HepG2 (cell line): ENCODE measurements around the gene RPS23. TPM values are rescaled to one million over a fixed set of nuclear protein-coding genes. Genes with fewer than 3 reads are reported as not detected.

Source experiments
- ATAC-seq: fragments of 200-7000 bp; cut with Tn5 transposase; 3 replicates; pipeline ENCODE4 v1.9.1; 2020; ENCODE audit warnings: mild to moderate bottlenecking, moderate library complexity
- BruUV-seq: library from RNA; stranded (reverse); fragments of 400-500 nt; replicated peaks from 2 replicates; lab custom pipeline; 2021; lab: Mats Ljungman, UMichigan
- CTCF ChIA-PET: fragments of 300-600 bp; formaldehyde crosslinking; extraction: SDS; loops from one replicate; lab custom pipeline; 2021; ENCODE audit warnings: low total read pairs, inconsistent platforms, low intra/inter-chr PET ratio; lab: Yijun Ruan, JAX
- POLR2A ChIA-PET: fragments of 350-600 bp; sonication (Branson Sonifier 250); formaldehyde crosslinking; loops from one replicate; lab custom pipeline; 2020; ENCODE audit warnings: antibody characterized with exemption, inconsistent platforms; lab: Yijun Ruan, JAX
- DNase-seq: peaks from one replicate; pipeline ENCODE4 v3.0.0-alpha.2; 2015; ENCODE audit warnings: low spot score
- FAIRE-seq: peaks from 3 replicates; lab custom pipeline; 2011; peaks lifted over from hg19 to GRCh38; lab: Jason Lieb, UNC
- H2AFZ ChIP-seq: one replicate; pipeline ENCODE4 v1.6.1; 2011; ENCODE audit warnings: low read length, inconsistent platforms
- H3K27ac ChIP-seq: fragments of 300-600 bp; 3 replicates; pipeline ENCODE4 v1.8.0; 2011; ENCODE audit warnings: mixed run types, mild to moderate bottlenecking, mixed read lengths, low read length, inconsistent platforms; ENCODE audit not compliant: insufficient read depth; ENCODE audit errors: extremely low read length
- H3K27me3 ChIP-seq, 2 experiments: fragments of 200-600 bp in 1 of 2; 2 replicates in 1 of 2; 3 replicates in 1 of 2; pipeline versions ENCODE4 v1.6.0 to v1.8.0; 2011; ENCODE audit warnings: low read length in 2 of 2, mild to moderate bottlenecking in 2 of 2, moderate library complexity in 2 of 2, inconsistent platforms in 1 of 2; ENCODE audit not compliant: insufficient read depth in 2 of 2, control insufficient read depth in 1 of 2
- H3K36me3 ChIP-seq, 2 experiments: fragments of 200-600 bp in 1 of 2; replicated peaks in 1 of 2; 2 replicates in 1 of 2; 3 replicates in 1 of 2; pipeline versions ENCODE4 v1.5.1 to v1.8.0; 2011; ENCODE audit warnings: low read length in 2 of 2, inconsistent platforms in 1 of 2; ENCODE audit not compliant: insufficient read depth in 2 of 2, control insufficient read depth in 1 of 2
- H3K4me1 ChIP-seq: 2 replicates; pipeline ENCODE4 v1.5.1; 2012; ENCODE audit warnings: low read length, inconsistent platforms; ENCODE audit not compliant: insufficient read depth
- H3K4me2 ChIP-seq: 2 replicates; pipeline ENCODE4 v1.6.0; 2011; ENCODE audit warnings: low read depth, low read length, inconsistent platforms
- H3K4me3 ChIP-seq, 3 experiments: fragments of 200-600 bp in 1 of 3; sonication (generic), shearing (Covaris generic) in 1 of 3; replicated peaks in 1 of 3; 2 replicates each; pipeline ENCODE4 v1.5.1; 2011 to 2016; ENCODE audit warnings: low read length in 3 of 3, inconsistent platforms in 2 of 3, low read depth in 2 of 3, mild to moderate bottlenecking in 2 of 3, control low read depth in 1 of 3, mixed read lengths in 1 of 3; ENCODE audit not compliant: insufficient read depth in 1 of 3
- H3K79me2 ChIP-seq: one replicate; pipeline ENCODE4 v1.6.1; 2011; ENCODE audit warnings: low read length, inconsistent platforms; ENCODE audit not compliant: insufficient read depth
- H3K9ac ChIP-seq: 2 replicates; pipeline ENCODE4 v1.6.0; 2011; ENCODE audit warnings: mild to moderate bottlenecking, low read depth, low read length, inconsistent platforms; ENCODE audit not compliant: insufficient read depth
- H3K9me3 ChIP-seq: 2 replicates; pipeline ENCODE4 v1.5.1; 2012; ENCODE audit warnings: mild to moderate bottlenecking, low read length
- H4K20me1 ChIP-seq: 2 replicates; pipeline ENCODE4 v1.6.0; 2011; ENCODE audit warnings: inconsistent platforms, mild to moderate bottlenecking, low read length, moderate library complexity; ENCODE audit not compliant: insufficient read depth
- CAMTA2 ChIP-seq: sonication (generic); formaldehyde crosslinking; IDR thresholded peaks from 2 replicates; pipeline ENCODE4 v1.4.0; 2020; ENCODE audit warnings: mild to moderate bottlenecking, missing genetic modification reagents, borderline replicate concordance
- ELF3 ChIP-seq: IDR thresholded peaks from 2 replicates; pipeline ENCODE4 v1.6.1; 2016; ENCODE audit warnings: missing genetic modification reagents, missing compliant biosample characterization
- ESRRA ChIP-seq: sonication (generic); formaldehyde crosslinking; IDR thresholded peaks from 2 replicates; pipeline ENCODE4 v1.5.1; 2020; ENCODE audit warnings: mild to moderate bottlenecking, low read depth, missing genetic modification reagents
- FLYWCH1 ChIP-seq: sonication (generic); formaldehyde crosslinking; IDR thresholded peaks from 2 replicates; pipeline ENCODE4 v1.8.1; 2023; ENCODE audit warnings: mild to moderate bottlenecking, missing genetic modification reagents
- HNF1A ChIP-seq, 2 experiments: sonication (generic) in 1 of 2; formaldehyde crosslinking in 1 of 2; IDR thresholded peaks; 2 replicates each; pipeline versions ENCODE4 v1.4.0 to v1.6.1; 2016 to 2020; ENCODE audit warnings: borderline replicate concordance in 1 of 2, low read depth in 1 of 2, mild to moderate bottlenecking in 1 of 2, missing genetic modification reagents in 1 of 2
- NR1H2 ChIP-seq: sonication (generic); formaldehyde crosslinking; IDR thresholded peaks from 2 replicates; pipeline ENCODE4 v1.8.1; 2022; ENCODE audit warnings: low read depth, missing genetic modification reagents, borderline replicate concordance
- PBX2 ChIP-seq: IDR thresholded peaks from 2 replicates; pipeline ENCODE4 v1.6.1; 2016; ENCODE audit warnings: control low read depth
- SP2 ChIP-seq: sonication (generic); formaldehyde crosslinking; IDR thresholded peaks from 2 replicates; pipeline ENCODE4 v1.5.1; 2020; ENCODE audit warnings: mild to moderate bottlenecking, missing genetic modification reagents
- ZHX1 ChIP-seq: sonication (generic); formaldehyde crosslinking; IDR thresholded peaks from 2 replicates; pipeline ENCODE4 v1.8.1; 2022; ENCODE audit warnings: low read depth, mild to moderate bottlenecking, missing genetic modification reagents
- ZNF383 ChIP-seq: sonication (generic); formaldehyde crosslinking; IDR thresholded peaks from 2 replicates; pipeline ENCODE4 v1.4.0; 2020; ENCODE audit warnings: missing genetic modification reagents, mild to moderate bottlenecking, borderline replicate concordance
- ZNF510 ChIP-seq: sonication (generic); formaldehyde crosslinking; IDR thresholded peaks from 2 replicates; pipeline ENCODE4 v1.4.0; 2020; ENCODE audit warnings: low read depth, mild to moderate bottlenecking, missing genetic modification reagents
- WGBS: methylation state at CpG from one replicate; pipeline ENCODE4 v1.1.6; 2017; ENCODE audit warnings: low lambda C conversion rate; 5-methylcytosine and 5-hydroxymethylcytosine counted together
- in situ Hi-C: cut with HindIII; loops from 2 replicates; pipeline ENCODE4 v1.10.0; 2017; ENCODE audit warnings: low pct_unique_long_range_greater_than_20kb; ENCODE audit not compliant: extremely low pct_ligation_motif_present
- intact Hi-C: fragments of 100-400 bp; cut with micrococcal nuclease; formaldehyde crosslinking; loops from one replicate; pipeline ENCODE4 v1.10.0; 2022; ENCODE audit not compliant: unreplicated experiment
- polyA plus RNA-seq, 8 experiments: library from polyadenylated mRNA; depleted of rRNA in 3 of 8; stranded (reverse) in 7 of 8; unstranded in 1 of 8; fragments of >200 nt; fragmentation: Illumina TruSeq in 4 of 8; extraction: Trizol in 4 of 8; gene quantifications; 2 replicates each; pipeline versions ENCODE4 v1.2.1 to v1.2.3, GENCODE V29; 2011 to 2016; ENCODE audit warnings: low read depth in 4 of 8, missing spikeins in 1 of 8, mixed read lengths in 1 of 8; ENCODE audit not compliant: insufficient read depth in 1 of 8
- total RNA-seq, 5 experiments: library from RNA; depleted of rRNA; stranded (reverse); fragments of >200 nt; fragmentation: Illumina TruSeq; extraction: Trizol; gene quantifications; 2 replicates each; pipeline ENCODE4 v1.2.3, GENCODE V29; 2016; ENCODE audit warnings: low read depth in 1 of 5

The RPS23 gene
- total and polyA plus RNA-seq, 2 of the 13 experiments (the other 11 are each of a cell fraction or from before 2014, with no cell fraction given), result 3,088 to 3,235 TPM

DNA sequence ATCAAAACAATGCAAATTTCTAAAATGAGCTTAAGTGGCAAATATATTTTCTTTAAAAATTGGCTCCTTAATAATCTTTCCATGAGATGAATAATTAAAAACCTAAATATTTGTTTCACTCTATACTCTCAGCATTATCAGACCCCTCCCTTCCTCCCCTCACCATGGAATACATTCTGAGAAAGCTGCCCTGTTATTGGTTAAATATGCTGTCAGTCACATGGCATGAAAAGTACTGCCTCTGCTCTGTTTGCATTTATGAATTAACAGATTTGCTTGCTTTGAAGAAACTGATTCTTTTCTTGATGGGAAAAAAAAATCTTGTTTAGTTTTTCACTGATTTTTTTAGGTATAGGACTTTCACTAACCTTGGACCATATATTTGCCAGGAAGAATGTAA, 17.0 kb upstream of the RPS23 start:
- H3K4me3 ChIP-seq, result no peak overlapping the region
- H3K4me2 ChIP-seq, result no peak overlapping the region
- H2AFZ ChIP-seq, result no peak overlapping the region
- in situ Hi-C loops (no loop called here), intact Hi-C loops (no loop called here)
- TF ChIP-seq ZHX1, result no peak
- TF ChIP-seq PBX2 (CRISPR knock-in tag), result peak; percentile 65
- no peak for TF ChIP-seq NR1H2
- no peak for TF ChIP-seq FLYWCH1
- no peaks in the 10 kb centered on the region for H3K36me3 ChIP-seq
- FAIRE-seq (no peak), DNase-seq (no peak), ATAC-seq (no peak)
- no peaks in the 10 kb centered on the region for H4K20me1 ChIP-seq
- H3K4me1 ChIP-seq, result peaks cover 19% of the 10 kb centered on the region
- no peak overlapping the region for H3K27ac ChIP-seq
- H3K79me2 ChIP-seq, result no peaks in the 10 kb centered on the region
- H3K9ac ChIP-seq, result no peak overlapping the region
- no peaks in the 10 kb centered on the region for H3K27me3 ChIP-seq
- no TSS peak for BruUV-seq
- ChIA-PET CTCF (no interaction called here), POLR2A (no interaction called here)
- H3K9me3 ChIP-seq, result no peaks in the 10 kb centered on the region

DNA sequence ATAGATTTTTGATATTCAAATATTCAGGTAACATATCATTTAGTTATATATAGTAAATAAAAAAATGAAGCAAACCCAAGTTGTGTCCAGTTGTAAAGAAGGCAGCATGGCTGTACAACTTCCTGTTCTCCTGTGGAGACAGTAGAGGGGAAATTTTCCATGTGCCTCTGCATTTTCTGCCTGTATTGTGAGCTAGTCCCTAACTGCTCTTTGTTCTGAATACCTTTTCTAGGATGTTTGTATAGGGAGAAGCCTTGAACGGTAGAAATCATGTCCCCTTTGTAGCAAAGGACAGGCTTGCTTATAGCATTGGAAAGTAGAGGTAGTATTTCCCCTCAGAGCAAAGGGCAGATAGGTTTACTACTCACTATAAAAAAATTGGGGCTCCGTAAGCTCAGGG, 13.3 kb upstream of the RPS23 start:
- Histone ChIP-seq H3K4me3 (no peak overlapping the region), H3K9me3 (no peaks in the 10 kb centered on the region), H3K79me2 (no peaks in the 10 kb centered on the region), H2AFZ (no peak overlapping the region), H3K27me3 (no peaks in the 10 kb centered on the region), H3K4me2 (peak overlapping the region; percentile 36; the same call in 1 of the 2 replicates), H3K36me3 (no peaks in the 10 kb centered on the region), H3K27ac (peak overlapping the region; percentile 45), H3K4me1 (peaks cover 28% of the 10 kb centered on the region), H3K9ac (no peak overlapping the region), H4K20me1 (no peaks in the 10 kb centered on the region)
- no TSS peak for BruUV-seq
- 39% methylated on average over 2 of the region's 2 CpGs for WGBS
- CTCF ChIA-PET, result no interaction called here
- ATAC-seq, result peak; percentile 91
- POLR2A ChIA-PET, result interaction anchor here (2.0 kb wide), 1 partner anchor 13 kb away, joined by 8 read pairs; the partner anchor contains the start of gene RPS23
- no peak for FAIRE-seq
- in situ Hi-C loops (no loop called here), intact Hi-C loops (no loop called here)
- peak; percentile 37 for DNase-seq
- TF ChIP-seq HNF1A (IDR thresholded peaks at IDR 0.05; ENCODE audit: low read depth), result no peak
- no peak for TF ChIP-seq HNF1A (CRISPR knock-in tag; IDR thresholded peaks at IDR 0.05; ENCODE audit: borderline replicate concordance)
- no peak for TF ChIP-seq ZNF383 (CRISPR knock-in tag)
- TF ChIP-seq ELF3 (CRISPR knock-in tag), result peak; percentile 45; the same call in 1 of the 2 replicates
- TF ChIP-seq ESRRA (CRISPR knock-in tag), result no peak
- no peak for TF ChIP-seq CAMTA2
- no peak for TF ChIP-seq ZNF510 (CRISPR knock-in tag)
- TF ChIP-seq SP2 (CRISPR knock-in tag), result no peak
